ENCODE data around the gene SPINK1.

The SPINK1 gene

DNA sequence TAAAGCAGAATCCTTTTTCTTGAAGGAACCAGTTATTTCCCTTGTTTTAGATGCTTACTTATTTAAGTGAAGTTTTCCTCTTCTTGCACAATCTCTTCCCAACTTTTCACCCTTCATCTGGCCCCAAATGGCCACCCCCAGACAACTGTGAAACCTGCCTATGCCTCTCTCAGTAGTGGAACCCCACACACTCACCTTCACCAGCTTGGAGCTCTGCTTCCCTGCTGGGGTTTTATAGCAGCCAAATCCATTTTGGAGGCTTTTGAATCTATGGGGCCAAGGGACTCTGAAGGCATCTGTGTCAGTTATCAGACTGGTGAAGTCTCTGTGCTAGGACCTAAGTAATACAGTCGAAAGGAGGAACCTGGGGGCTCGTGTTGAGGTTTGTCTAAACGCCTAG, 22.9 kb upstream of the SPINK1 start:
- Histone ChIP-seq H3K27me3 (ENCODE audit: insufficient read depth, low read length) (no peaks in the 10 kb centered on the region), H3K4me3 (ENCODE audit: low read length) (no peak overlapping the region), H3K27ac (ENCODE audit: low read depth, low read length) (no peak overlapping the region), H3K4me1 (ENCODE audit: insufficient read depth, low read length) (peaks cover 24% of the 10 kb centered on the region), H3K9ac (ENCODE audit: low read depth, low read length) (no peak overlapping the region), H3K36me3 (ENCODE audit: insufficient read depth, low read length) (no peaks in the 10 kb centered on the region), H3K9me3 (ENCODE audit: insufficient read depth, low read depth, low read length) (no peaks in the 10 kb centered on the region)
- WGBS, result 72% methylated on average over 3 of the region's 3 CpGs

- H3K4me1 ChIP-seq (ENCODE audit: insufficient read depth, low read length), result peaks cover 19% of the 10 kb centered on the region
- no peak overlapping the region for H3K9ac ChIP-seq (ENCODE audit: low read depth, low read length)
- no peaks in the 10 kb centered on the region for H3K9me3 ChIP-seq (ENCODE audit: insufficient read depth, low read depth, low read length)
- no peak overlapping the region for H3K27ac ChIP-seq (ENCODE audit: low read depth, low read length)
- no peaks in the 10 kb centered on the region for H3K27me3 ChIP-seq (ENCODE audit: insufficient read depth, low read length)
- whole genome bisulfite sequencing, result 89% methylated on average over 3 of the region's 3 CpGs
- no peak overlapping the region for H3K4me3 ChIP-seq (ENCODE audit: low read length)
- H3K36me3 ChIP-seq (ENCODE audit: insufficient read depth, low read length), result no peaks in the 10 kb centered on the region
Measured at GRCh38 chr5:147853372-147853987, 22.0 kb upstream of the SPINK1 start.

GRCh38 chr5:147852365-147852764, 20.9 kb upstream of the SPINK1 start:
- WGBS, result 95% methylated on average over 3 of the region's 3 CpGs
- H3K36me3 ChIP-seq (ENCODE audit: insufficient read depth, low read length), result no peaks in the 10 kb centered on the region
- no peaks in the 10 kb centered on the region for H3K27me3 ChIP-seq (ENCODE audit: insufficient read depth, low read length)
- no peaks in the 10 kb centered on the region for H3K9me3 ChIP-seq (ENCODE audit: insufficient read depth, low read depth, low read length)
- no peak overlapping the region for H3K27ac ChIP-seq (ENCODE audit: low read depth, low read length)
- no peak overlapping the region for H3K4me3 ChIP-seq (ENCODE audit: low read length)
- 0 out of 2 replicates have a peak, but pooled peaks cover 10% of the 10 kb centered on the region for H3K4me1 ChIP-seq (ENCODE audit: insufficient read depth, low read length)
- no peak overlapping the region for H3K9ac ChIP-seq (ENCODE audit: low read depth, low read length)

- no peaks in the 10 kb centered on the region for H3K36me3 ChIP-seq (ENCODE audit: insufficient read depth, low read length)
- no peaks in the 10 kb centered on the region for H3K9me3 ChIP-seq (ENCODE audit: insufficient read depth, low read depth, low read length)
- H3K27me3 ChIP-seq (ENCODE audit: insufficient read depth, low read length), result no peaks in the 10 kb centered on the region
- 0 out of 2 replicates have a peak, but pooled peaks cover 4% of the 10 kb centered on the region for H3K4me1 ChIP-seq (ENCODE audit: insufficient read depth, low read length)
- H3K9ac ChIP-seq (ENCODE audit: low read depth, low read length), result no peak overlapping the region
- no peak overlapping the region for H3K4me3 ChIP-seq (ENCODE audit: low read length)
- H3K27ac ChIP-seq (ENCODE audit: low read depth, low read length), result no peak overlapping the region
- 83% methylated on average over 3 of the region's 3 CpGs for WGBS
Measured at GRCh38 chr5:147851578-147851977, 20.1 kb upstream of the SPINK1 start.

- H3K9ac ChIP-seq (ENCODE audit: low read depth, low read length), result no peak overlapping the region
- no peaks in the 10 kb centered on the region for H3K36me3 ChIP-seq (ENCODE audit: insufficient read depth, low read length)
- WGBS, result 91% methylated on average over 2 of the region's 2 CpGs
- H3K27ac ChIP-seq (ENCODE audit: low read depth, low read length), result no peak overlapping the region
- H3K4me1 ChIP-seq (ENCODE audit: insufficient read depth, low read length), result 0 out of 2 replicates have a peak, but pooled peaks cover under 1% of the 10 kb centered on the region
- no peak overlapping the region for H3K4me3 ChIP-seq (ENCODE audit: low read length)
- H3K27me3 ChIP-seq (ENCODE audit: insufficient read depth, low read length), result no peaks in the 10 kb centered on the region
- H3K9me3 ChIP-seq (ENCODE audit: insufficient read depth, low read depth, low read length), result no peaks in the 10 kb centered on the region
Measured at GRCh38 chr5:147849226-147849625, 17.8 kb upstream of the SPINK1 start.

DNA sequence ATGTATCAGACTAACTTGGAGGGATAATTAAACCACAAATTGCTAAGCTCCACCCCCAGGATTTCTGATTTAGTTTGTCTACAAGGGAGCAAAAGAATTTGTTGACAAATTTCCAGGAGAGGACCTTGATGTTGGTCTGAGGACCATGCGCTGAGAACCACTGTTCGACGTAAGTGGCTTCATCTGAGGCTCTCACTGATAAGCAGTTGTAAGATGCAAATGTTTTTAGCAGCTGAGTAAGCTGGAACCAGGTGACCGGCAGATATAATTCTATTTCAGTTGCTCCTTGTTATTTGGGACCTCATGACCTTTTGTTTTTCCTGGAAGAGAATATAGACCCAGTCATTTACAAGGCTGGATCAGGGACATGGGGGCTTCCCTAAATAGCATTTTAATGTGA, 14.1 kb upstream of the SPINK1 start:
- 91% methylated on average over 4 of the region's 4 CpGs for WGBS

GRCh38 chr5:147844846-147845245, 13.4 kb upstream of the SPINK1 start:
- no peaks in the 10 kb centered on the region for H3K36me3 ChIP-seq (ENCODE audit: insufficient read depth, low read length)
- H3K27ac ChIP-seq (ENCODE audit: low read depth, low read length), result no peak overlapping the region
- no peaks in the 10 kb centered on the region for H3K27me3 ChIP-seq (ENCODE audit: insufficient read depth, low read length)
- no peaks in the 10 kb centered on the region for H3K9me3 ChIP-seq (ENCODE audit: insufficient read depth, low read depth, low read length)
- H3K4me1 ChIP-seq (ENCODE audit: insufficient read depth, low read length), result 0 out of 2 replicates have a peak, but pooled peaks cover 3% of the 10 kb centered on the region
- 93% methylated on average over 3 of the region's 3 CpGs for WGBS
- H3K4me3 ChIP-seq (ENCODE audit: low read length), result no peak overlapping the region
- H3K9ac ChIP-seq (ENCODE audit: low read depth, low read length), result no peak overlapping the region

More for the DNA sequence above, 14.1 kb upstream of the SPINK1 start:
- Histone ChIP-seq H3K4me1 (ENCODE audit: insufficient read depth, low read length) (0 out of 2 replicates have a peak, but pooled peaks cover 3% of the 10 kb centered on the region), H3K27ac (ENCODE audit: low read depth, low read length) (no peak overlapping the region), H3K4me3 (ENCODE audit: low read length) (no peak overlapping the region), H3K9me3 (ENCODE audit: insufficient read depth, low read depth, low read length) (no peaks in the 10 kb centered on the region), H3K36me3 (ENCODE audit: insufficient read depth, low read length) (no peaks in the 10 kb centered on the region), H3K27me3 (ENCODE audit: insufficient read depth, low read length) (no peaks in the 10 kb centered on the region), H3K9ac (ENCODE audit: low read depth, low read length) (no peak overlapping the region)

DNA sequence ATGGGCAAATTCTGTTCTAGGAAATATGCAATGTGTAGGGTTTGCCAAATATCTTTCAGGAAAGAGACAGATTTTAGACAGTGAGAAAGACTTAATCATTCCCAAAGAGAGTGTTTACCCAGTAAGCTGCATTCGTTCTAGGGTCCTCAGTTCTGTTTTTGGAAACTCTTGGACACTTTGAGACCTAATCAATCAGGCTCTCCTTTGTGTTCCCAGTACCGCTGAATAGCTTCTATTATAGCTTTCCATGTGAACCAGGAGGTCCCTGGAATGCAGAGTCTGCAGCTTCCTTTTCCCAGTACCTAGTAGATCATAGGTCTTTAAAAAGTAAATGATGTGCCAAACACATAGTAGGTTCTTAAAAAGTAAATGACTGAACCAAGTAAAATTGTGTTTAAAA, 11.4 kb upstream of the SPINK1 start:
- no peak overlapping the region for H3K27ac ChIP-seq (ENCODE audit: low read depth, low read length)
- no peak overlapping the region for H3K9ac ChIP-seq (ENCODE audit: low read depth, low read length)

DNA sequence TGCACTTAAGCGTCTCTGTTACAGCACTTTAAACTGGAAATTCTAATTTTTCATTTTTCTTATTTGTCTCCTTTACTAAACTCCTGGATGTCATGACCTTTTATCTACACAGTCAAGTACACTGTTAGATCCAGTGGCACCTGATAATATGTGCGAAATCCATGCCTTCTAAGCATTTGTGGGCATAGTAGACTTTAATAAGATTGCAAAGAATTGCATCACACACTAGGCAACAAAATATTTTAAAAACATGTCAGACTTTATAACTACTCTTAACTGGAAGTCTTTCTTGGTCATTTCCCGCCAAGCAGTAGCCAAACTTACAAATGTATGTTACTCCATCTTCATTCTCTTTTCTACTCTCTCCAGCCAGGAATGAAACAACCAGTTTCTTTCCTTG, 5.0 kb upstream of the SPINK1 start:
- WGBS, result 89% methylated on average over 3 of the region's 3 CpGs
- no peaks in the 10 kb centered on the region for H3K27me3 ChIP-seq (ENCODE audit: insufficient read depth, low read length)
- no peaks in the 10 kb centered on the region for H3K4me1 ChIP-seq (ENCODE audit: insufficient read depth, low read length)
- H3K36me3 ChIP-seq (ENCODE audit: insufficient read depth, low read length), result no peaks in the 10 kb centered on the region
- H3K27ac ChIP-seq (ENCODE audit: low read depth, low read length), result no peak overlapping the region
- no peak overlapping the region for H3K9ac ChIP-seq (ENCODE audit: low read depth, low read length)
- no peak overlapping the region for H3K4me3 ChIP-seq (ENCODE audit: low read length)
- H3K9me3 ChIP-seq (ENCODE audit: insufficient read depth, low read depth, low read length), result no peaks in the 10 kb centered on the region

More for the DNA sequence above, 11.4 kb upstream of the SPINK1 start:
- Histone ChIP-seq H3K4me1 (ENCODE audit: insufficient read depth, low read length) (0 out of 2 replicates have a peak, but pooled peaks cover 3% of the 10 kb centered on the region), H3K4me3 (ENCODE audit: low read length) (no peak overlapping the region), H3K9me3 (ENCODE audit: insufficient read depth, low read depth, low read length) (no peaks in the 10 kb centered on the region), H3K27me3 (ENCODE audit: insufficient read depth, low read length) (no peaks in the 10 kb centered on the region), H3K36me3 (ENCODE audit: insufficient read depth, low read length) (no peaks in the 10 kb centered on the region)
- WGBS, result 83% methylated on average over 2 of the region's 2 CpGs

- no peaks in the 10 kb centered on the region for H3K9me3 ChIP-seq (ENCODE audit: insufficient read depth, low read depth, low read length)
- WGBS, result 93% methylated on average over 2 of the region's 2 CpGs
- H3K36me3 ChIP-seq (ENCODE audit: insufficient read depth, low read length), result no peaks in the 10 kb centered on the region
- H3K4me1 ChIP-seq (ENCODE audit: insufficient read depth, low read length), result no peaks in the 10 kb centered on the region
- no peak overlapping the region for H3K4me3 ChIP-seq (ENCODE audit: low read length)
- no peak overlapping the region for H3K27ac ChIP-seq (ENCODE audit: low read depth, low read length)
- H3K9ac ChIP-seq (ENCODE audit: low read depth, low read length), result no peak overlapping the region
- no peaks in the 10 kb centered on the region for H3K27me3 ChIP-seq (ENCODE audit: insufficient read depth, low read length)
Measured at GRCh38 chr5:147835386-147835798, 3.9 kb upstream of the SPINK1 start.

DNA sequence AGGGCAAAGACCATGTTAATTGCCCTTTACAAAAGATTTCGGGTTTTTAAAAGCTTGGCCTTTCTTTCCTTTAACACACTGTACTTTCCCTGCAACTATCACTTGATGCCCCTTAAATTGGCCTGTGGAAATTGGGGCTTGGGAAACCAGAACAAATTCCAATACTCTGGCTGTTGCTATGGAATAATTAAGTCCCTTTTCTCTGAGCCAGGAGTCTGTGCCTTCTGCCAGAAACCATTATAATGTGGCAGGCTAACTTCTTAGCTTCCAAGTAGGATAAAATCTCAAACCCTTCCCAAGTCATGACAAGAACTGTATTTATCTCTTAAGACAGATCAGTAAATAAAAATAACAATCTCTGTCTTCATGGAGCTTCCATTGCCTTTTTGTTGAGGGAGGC, 1.1 kb upstream of the SPINK1 start:
- Histone ChIP-seq H3K27me3 (ENCODE audit: insufficient read depth, low read length) (no peaks in the 10 kb centered on the region), H3K4me1 (ENCODE audit: insufficient read depth, low read length) (no peaks in the 10 kb centered on the region), H3K9ac (ENCODE audit: low read depth, low read length) (no peak overlapping the region), H3K4me3 (ENCODE audit: low read length) (no peak overlapping the region), H3K36me3 (ENCODE audit: insufficient read depth, low read length) (no peaks in the 10 kb centered on the region), H3K27ac (ENCODE audit: low read depth, low read length) (no peak overlapping the region), H3K9me3 (ENCODE audit: insufficient read depth, low read depth, low read length) (no peaks in the 10 kb centered on the region)
- WGBS, result 85% methylated on average over 1 of the region's 1 CpG

DNA sequence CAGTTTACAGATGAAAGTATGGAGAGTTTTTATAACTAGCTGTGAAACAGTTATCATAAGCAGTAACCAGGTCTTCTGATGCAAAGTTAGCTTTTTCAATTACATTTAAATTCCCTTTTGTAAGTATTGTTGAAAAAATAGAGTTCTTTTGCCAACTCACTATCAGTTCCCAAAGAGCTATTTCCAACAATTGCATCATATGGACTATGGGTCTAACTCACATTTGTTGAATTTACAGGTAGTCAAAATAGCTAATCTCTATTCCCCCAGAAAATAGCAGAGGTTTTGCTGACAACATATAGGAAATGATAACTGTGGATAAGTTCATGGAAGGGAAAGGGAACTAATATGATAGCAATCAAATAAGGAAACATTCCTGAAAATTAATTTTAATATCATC, 1.4 kb downstream of the SPINK1 start:
- Histone ChIP-seq H3K9ac (ENCODE audit: low read depth, low read length) (no peak overlapping the region), H3K4me3 (ENCODE audit: low read length) (no peak overlapping the region), H3K4me1 (ENCODE audit: insufficient read depth, low read length) (no peaks in the 10 kb centered on the region), H3K27me3 (ENCODE audit: insufficient read depth, low read length) (no peaks in the 10 kb centered on the region), H3K9me3 (ENCODE audit: insufficient read depth, low read depth, low read length) (no peaks in the 10 kb centered on the region), H3K27ac (ENCODE audit: low read depth, low read length) (no peak overlapping the region), H3K36me3 (ENCODE audit: insufficient read depth, low read length) (no peaks in the 10 kb centered on the region)

Measured in HUES64 (cell line).